ENCODE data around the gene PLA1A. TPM values are rescaled to one million over a fixed set of nuclear protein-coding genes. Genes with fewer than 3 reads are reported as not detected.

The PLA1A gene
- total and polyA plus RNA-seq, 2 donors (not counting 1 experiment from before 2014, with no cell fraction given), result 0.27 to 0.28 TPM

DNA sequence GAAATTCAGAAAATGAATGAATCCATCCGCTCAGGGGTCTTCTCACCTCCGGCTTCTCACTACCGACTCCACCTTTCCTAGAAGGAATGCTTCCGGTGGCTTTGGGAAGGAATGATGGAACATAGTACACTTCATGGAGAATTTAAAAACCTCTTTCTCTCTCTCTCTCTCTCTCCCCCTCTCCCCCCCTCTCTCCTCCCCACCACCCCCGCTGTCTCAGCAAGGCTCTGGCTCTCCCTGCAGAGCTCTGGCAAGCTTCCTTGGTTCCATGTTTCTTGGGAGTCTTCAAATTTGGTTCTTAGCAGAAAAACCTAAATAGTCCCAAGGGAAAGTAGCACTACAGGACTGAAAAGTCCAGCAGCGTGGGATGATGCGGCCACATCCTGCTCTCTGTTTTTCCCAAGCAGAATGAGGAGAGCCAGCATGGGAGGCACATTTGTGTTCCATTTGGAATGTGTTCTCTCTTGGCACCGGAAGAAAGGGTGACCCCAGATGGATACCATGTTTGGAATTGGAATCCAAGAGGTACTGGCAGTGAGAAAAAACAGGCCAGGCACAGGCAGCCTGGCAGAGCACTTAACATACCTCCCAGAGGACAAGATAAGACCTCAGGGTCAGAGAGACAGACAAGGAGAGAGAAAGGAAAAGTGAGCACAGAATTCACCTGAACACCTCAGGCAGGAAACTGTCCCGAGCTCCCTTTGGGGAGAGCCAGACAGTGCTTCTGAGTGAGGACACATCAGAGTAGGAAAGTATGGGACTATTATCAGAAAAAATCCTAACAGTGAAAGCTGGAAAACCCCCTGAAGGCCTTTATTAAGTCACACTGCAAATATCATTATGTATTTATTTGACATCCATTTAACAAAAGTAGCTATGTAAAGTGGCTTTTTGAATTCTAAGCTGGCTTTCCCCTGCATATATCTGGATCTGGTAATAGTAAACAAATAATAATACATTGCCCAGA is 63.1 kb downstream of the PLA1A start, which contains the start of gene POPDC2:
Gene POPDC2, minus strand, starts transcription at position 116 of the 967 bp plus-strand sequence. CDS start 166 bp downstream, outside the sequence.
- no peak within 1 kb of the TSS for H3K27ac ChIP-seq (ENCODE audit: low read length in 2 of 2)
- H3K9ac ChIP-seq (ENCODE audit: low read length), result no peak within 1 kb of the TSS
- Mint-ChIP-seq H3K27me3 (no peaks in the 10 kb centered on the region), H3K9me3 (ENCODE audit: insufficient read depth) (no peaks in the 10 kb centered on the region), H3K27ac (peak within 1 kb of the TSS; percentile 12), H3K4me1 (peaks cover 43% of the 10 kb centered on the region), H3K4me3 (no peak within 1 kb of the TSS)
- no peaks in the 10 kb centered on the region for H3K27me3 ChIP-seq (replicated peaks in 1 of 4; ENCODE audit: control extremely low read depth in 1 of 4, control insufficient read depth in 3 of 4, insufficient read depth in 4 of 4, low read length in 3 of 4)
- ChIA-PET POLR2A (no interaction called here), CTCF (no interaction called here)
- no peaks in the 10 kb centered on the region for H3K36me3 ChIP-seq (replicated peaks in 1 of 2; ENCODE audit: control extremely low read depth in 1 of 2, control insufficient read depth in 1 of 2, extremely low read depth in 1 of 2, insufficient read depth in 2 of 2, low read length in 1 of 2)
- no peak for TF ChIP-seq EZH2 (IDR thresholded peaks at IDR 0.05; ENCODE audit: borderline replicate concordance, insufficient read depth, low read depth, low read length, poor library complexity, severe bottlenecking)
- TF ChIP-seq, protein P1, sequence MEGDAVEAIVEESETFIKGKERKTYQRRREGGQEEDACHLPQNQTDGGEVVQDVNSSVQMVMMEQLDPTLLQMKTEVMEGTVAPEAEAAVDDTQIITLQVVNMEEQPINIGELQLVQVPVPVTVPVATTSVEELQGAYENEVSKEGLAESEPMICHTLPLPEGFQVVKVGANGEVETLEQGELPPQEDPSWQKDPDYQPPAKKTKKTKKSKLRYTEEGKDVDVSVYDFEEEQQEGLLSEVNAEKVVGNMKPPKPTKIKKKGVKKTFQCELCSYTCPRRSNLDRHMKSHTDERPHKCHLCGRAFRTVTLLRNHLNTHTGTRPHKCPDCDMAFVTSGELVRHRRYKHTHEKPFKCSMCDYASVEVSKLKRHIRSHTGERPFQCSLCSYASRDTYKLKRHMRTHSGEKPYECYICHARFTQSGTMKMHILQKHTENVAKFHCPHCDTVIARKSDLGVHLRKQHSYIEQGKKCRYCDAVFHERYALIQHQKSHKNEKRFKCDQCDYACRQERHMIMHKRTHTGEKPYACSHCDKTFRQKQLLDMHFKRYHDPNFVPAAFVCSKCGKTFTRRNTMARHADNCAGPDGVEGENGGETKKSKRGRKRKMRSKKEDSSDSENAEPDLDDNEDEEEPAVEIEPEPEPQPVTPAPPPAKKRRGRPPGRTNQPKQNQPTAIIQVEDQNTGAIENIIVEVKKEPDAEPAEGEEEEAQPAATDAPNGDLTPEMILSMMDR (IDR thresholded peaks at IDR 0.05), result no peak
- no peak for ATAC-seq (ENCODE audit: low read depth)
- WGBS (ENCODE audit: insufficient coverage), result 94% methylated on average over 2 of the region's 9 CpGs
- H3K79me2 ChIP-seq (ENCODE audit: control insufficient read depth, insufficient read depth, low read length), result no peaks in the 10 kb centered on the region
- intact Hi-C loops (cut with micrococcal nuclease), result no loop called here
- no peak for DNase-seq
- no peak within 1 kb of the TSS for H2AFZ ChIP-seq (ENCODE audit: insufficient read depth, low read depth, low read length, poor library complexity, severe bottlenecking)
- H3K9me3 ChIP-seq (ENCODE audit: control extremely low read depth in 1 of 3, control insufficient read depth in 2 of 3, insufficient read depth in 1 of 3, low read length in 2 of 3), result no peaks in the 10 kb centered on the region
- H3K4me2 ChIP-seq (replicated peaks; ENCODE audit: low read depth, low read length, poor library complexity, severe bottlenecking), result no peak within 1 kb of the TSS
- no peaks in the 10 kb centered on the region for H4K20me1 ChIP-seq (ENCODE audit: control insufficient read depth, insufficient read depth, low read length, poor library complexity, severe bottlenecking)
- H3K4me3 ChIP-seq (ENCODE audit: control extremely low read depth in 1 of 5, extremely low read depth in 1 of 5, insufficient read depth in 1 of 5, low read depth in 2 of 5, low read length in 4 of 5), result no peak within 1 kb of the TSS
- peaks cover 9 to 12% of the 10 kb centered on the region in 2 donors for H3K4me1 ChIP-seq (ENCODE audit: control insufficient read depth in 2 of 2, insufficient read depth in 2 of 2, low read length in 2 of 2)
